ENCODE measurements around the gene ARMC5.

The ARMC5 gene

GRCh38 chr16:31464348-31464769 lies 5.1 kb downstream of the ARMC5 start:
- DNase-seq = peak; percentile 29

- DNase-seq = no peak
Observed at GRCh38 chr16:31464781-31465260, 5.5 kb downstream of the ARMC5 start.

- DNase-seq = no peak
Observed at GRCh38 chr16:31465788-31466370, 6.6 kb downstream of the ARMC5 start.

GRCh38 chr16:31466381-31466841 lies 7.1 kb downstream of the ARMC5 start:
- peak; percentile 30 for DNase-seq

- DNase-seq = peak; percentile 40
Observed at GRCh38 chr16:31467151-31467773, 8.0 kb downstream of the ARMC5 start.

- no peak for DNase-seq
Observed at GRCh38 chr16:31467858-31468257, 8.6 kb downstream of the ARMC5 start.

GRCh38 chr16:31470615-31471014 lies 11.3 kb downstream of the ARMC5 start:
- DNase-seq = peak; percentile 3

GRCh38 chr16:31471241-31471874 lies 12.1 kb downstream of the ARMC5 start:
- peak; percentile 49 for DNase-seq

- peak; percentile 91 for DNase-seq
Observed at GRCh38 chr16:31471875-31472708, 12.8 kb downstream of the ARMC5 start, which contains the start of gene TGFB1I1. TSS of gene TGFB1I1 (plus strand) at chr16:31472152. CDS start at chr16:31472189, 37 bp downstream.

- DNase-seq = peak; percentile 91
Observed at GRCh38 chr16:31472709-31473203, 13.5 kb downstream of the ARMC5 start.

GRCh38 chr16:31473264-31473984 lies 14.1 kb downstream of the ARMC5 start:
- DNase-seq = no peak

GRCh38 chr16:31474173-31474714 lies 14.9 kb downstream of the ARMC5 start:
- DNase-seq = no peak

- no peak for DNase-seq
Observed at GRCh38 chr16:31474773-31475738, 15.8 kb downstream of the ARMC5 start.

GRCh38 chr16:31475946-31476302 lies 16.6 kb downstream of the ARMC5 start:
- no peak for DNase-seq

- DNase-seq = peak; percentile 80
Observed at GRCh38 chr16:31476303-31477219, 17.3 kb downstream of the ARMC5 start.

GRCh38 chr16:31477220-31478216 lies 18.2 kb downstream of the ARMC5 start:
- DNase-seq = no peak

- no peak for DNase-seq
Observed at GRCh38 chr16:31478956-31479355, 19.7 kb downstream of the ARMC5 start.

GRCh38 chr16:31479751-31480150 lies 20.4 kb downstream of the ARMC5 start:
- DNase-seq = no peak

Measured in left hindlimb (tissue), 1 donor.